Fibroblast of the aortic adventitia (primary cell): Measurements from ENCODE around the gene RAPGEF4. TPM values are rescaled to one million over a fixed set of nuclear protein-coding genes. Genes with fewer than 3 reads are reported as not detected.

ENCODE experiments used
- DNase-seq: peaks from one replicate; pipeline ENCODE4 v3.0.0-alpha.2; 2010; ENCODE audit warnings: low read depth
- H3K4me3 ChIP-seq: 2 replicates; pipeline ENCODE4 v1.5.1; 2011; ENCODE audit warnings: low read depth, mild to moderate bottlenecking, control low read depth, low read length, moderate library complexity
- CTCF ChIP-seq: IDR thresholded peaks from 2 replicates; pipeline ENCODE4 v1.5.1; 2011; ENCODE audit warnings: mild to moderate bottlenecking, low read length, control low read depth, inconsistent platforms; ENCODE audit not compliant: insufficient read depth
- total RNA-seq: library from RNA; depleted of rRNA; stranded (reverse); fragments of >200 nt; gene quantifications from 2 replicates; pipeline ENCODE4 v1.2.3, GENCODE V29; 2012; ENCODE audit warnings: low replicate concordance

Gene RAPGEF4
- total RNA-seq, 1 donor = 1.3 TPM

DNA sequence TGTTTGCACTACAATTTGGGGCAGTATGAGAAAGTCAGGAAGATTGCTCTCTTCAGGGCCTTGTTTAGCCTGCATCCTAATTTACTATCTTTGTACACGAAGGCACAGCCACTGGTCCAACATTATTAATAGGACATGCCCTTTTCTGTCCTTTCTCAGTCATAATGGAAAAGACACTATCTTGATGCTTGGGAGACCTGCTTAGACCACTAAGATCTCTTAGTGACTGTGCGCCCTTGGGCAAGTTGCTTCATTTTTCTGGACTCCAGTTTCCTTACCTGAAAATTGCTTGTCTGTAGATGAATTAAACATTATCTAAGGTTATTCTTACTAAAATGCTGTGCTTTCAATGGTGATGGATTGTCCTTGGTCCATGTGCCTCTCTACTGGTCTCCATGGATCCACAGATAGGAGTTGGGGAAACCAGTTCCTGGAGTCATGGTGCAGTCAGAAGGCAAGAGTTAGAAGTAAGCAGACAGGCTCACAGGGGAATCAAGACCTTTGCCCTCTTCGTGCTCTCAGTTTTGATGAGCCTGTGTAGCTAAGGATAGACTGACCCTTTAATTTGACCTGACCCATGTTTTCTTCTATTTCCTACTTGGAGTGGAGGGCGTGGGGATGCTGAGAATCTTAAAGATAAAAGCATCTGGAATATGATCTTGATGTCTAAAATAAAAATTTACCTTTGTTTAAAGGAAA, 114.0 kb downstream of the RAPGEF4 start:
- no peak for DNase-seq
- no peak overlapping the region for H3K4me3 ChIP-seq
- TF ChIP-seq CTCF = no peak

DNA sequence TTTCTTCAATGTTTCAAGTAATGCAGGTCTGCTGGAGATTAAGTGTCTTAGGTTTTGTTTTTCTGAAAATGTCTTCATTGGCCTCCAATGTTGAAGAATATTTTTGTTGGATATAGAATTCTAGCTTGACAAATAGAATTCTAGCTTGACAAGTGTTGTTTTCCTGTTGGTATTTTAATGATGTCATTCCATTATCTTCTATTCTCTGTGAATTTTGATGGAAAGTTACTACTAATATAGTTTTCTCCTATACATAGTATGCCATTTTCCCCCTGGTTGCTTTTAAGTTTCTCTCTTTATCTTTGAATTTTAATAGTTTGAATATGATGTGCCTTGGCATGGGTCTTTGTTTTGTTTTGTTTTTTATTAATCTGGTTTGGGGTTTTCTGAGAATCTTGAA, 119.9 kb downstream of the RAPGEF4 start:
- DNase-seq = no peak
- H3K4me3 ChIP-seq = no peak overlapping the region
- TF ChIP-seq CTCF = no peak

DNA sequence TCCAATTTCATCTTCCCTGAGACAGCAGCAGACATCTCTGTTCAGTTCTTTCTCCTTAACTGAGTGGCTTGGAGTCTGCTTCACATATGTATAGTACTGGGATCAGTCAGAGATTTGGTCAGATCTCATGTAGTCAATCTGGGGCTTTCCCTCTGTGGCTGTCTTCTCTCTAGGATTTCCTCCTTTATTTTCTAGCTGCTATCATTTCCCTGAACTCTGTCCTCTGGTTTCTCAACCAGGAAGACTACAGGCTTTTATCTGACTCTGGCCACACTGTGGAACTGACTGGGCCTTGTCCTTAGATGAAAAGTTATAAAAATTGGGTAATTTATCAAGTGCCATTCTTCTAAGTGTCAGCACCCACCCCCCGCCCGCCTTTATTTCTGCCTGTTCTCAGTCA, 121.0 kb downstream of the RAPGEF4 start:
- no peak for DNase-seq
- H3K4me3 ChIP-seq = no peak overlapping the region
- no peak for TF ChIP-seq CTCF

DNA sequence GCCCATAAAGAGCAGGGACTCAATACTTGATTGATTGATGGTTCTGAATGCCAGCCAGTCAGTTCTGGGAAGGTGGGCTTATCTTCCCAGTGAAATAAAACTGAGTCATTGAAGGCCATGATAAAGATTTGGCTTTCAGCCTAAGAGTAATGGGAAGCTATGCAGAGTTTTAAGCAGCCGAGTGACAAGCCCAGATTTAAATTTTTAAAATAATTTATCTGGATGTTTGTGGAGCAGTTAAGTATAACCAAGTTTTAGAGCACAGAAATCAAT, 122.8 kb downstream of the RAPGEF4 start:
- DNase-seq = peak; percentile 68
- TF ChIP-seq CTCF = no peak
- H3K4me3 ChIP-seq = no peak overlapping the region

GRCh38 chr2:172859581-172860335, 124.1 kb downstream of the RAPGEF4 start:
- DNase-seq = no peak
- no peak overlapping the region for H3K4me3 ChIP-seq
- TF ChIP-seq CTCF = no peak

- no peak for TF ChIP-seq CTCF
- no peak for DNase-seq
- H3K4me3 ChIP-seq = no peak overlapping the region
Observed at GRCh38 chr2:172860336-172860707, 124.7 kb downstream of the RAPGEF4 start.
